ENCODE measurements around the gene PEG3. TPM values are rescaled to one million over a fixed set of nuclear protein-coding genes. Genes with fewer than 3 reads are reported as not detected.

The PEG3 gene
- total RNA-seq (2012; rRNA removed) (not detected in 2 replicates), polyA plus RNA-seq (2012; rRNA removed) (not detected in 2 replicates), Bru-seq, nascent RNA (percentile 9 among the genes with signal in this experiment), BruChase-seq, experiment 1, labeled RNA remaining after a 6-hour chase (percentile 14 among the genes with signal in this experiment), BruChase-seq, experiment 2, labeled RNA remaining after a 2-hour chase (percentile 17 among the genes with signal in this experiment)
- polyA plus RNA-seq (2012; cell fraction: cytosol; rRNA removed): not detected in 2 replicates
- 0.01 TPM in 1 of 2 replicates, not detected in the other for polyA plus RNA-seq (2012; cell fraction: nucleus; rRNA removed; ENCODE audit: low replicate concordance)
- long read RNA-seq: 0 reads

- Histone ChIP-seq H3K4me2 (ENCODE audit: low read depth, low read length) (no peak within 1 kb of the TSS), H3K27ac (ENCODE audit: insufficient read depth, low read length) (no peak within 1 kb of the TSS), H3K4me1 (ENCODE audit: control insufficient read depth, insufficient read depth, low read length) (no peaks in the 10 kb centered on the region), H3K14ac (replicated peaks; ENCODE audit: low read depth, low read length) (no peak within 1 kb of the TSS), H2BK120ac (ENCODE audit: low read depth, low read length) (no peak within 1 kb of the TSS), H3K18ac (ENCODE audit: low read depth, low read length) (no peak within 1 kb of the TSS), H4K91ac (ENCODE audit: insufficient read depth, low read depth, low read length) (no peak within 1 kb of the TSS), H3K56ac (ENCODE audit: extremely low read depth, insufficient read depth, low read length) (no peak within 1 kb of the TSS), H4K5ac (ENCODE audit: low read depth, low read length) (no peak within 1 kb of the TSS), H2BK5ac (ENCODE audit: low read depth, low read length, poor library complexity, severe bottlenecking) (no peak within 1 kb of the TSS), H2BK20ac (ENCODE audit: low read depth, low read length) (no peak within 1 kb of the TSS), H4K20me1 (ENCODE audit: insufficient read depth, low read length) (no peaks in the 10 kb centered on the region), H2AFZ (replicated peaks; ENCODE audit: low read length, poor library complexity) (no peak within 1 kb of the TSS), H3K4me3 (ENCODE audit: insufficient read depth, low read depth, low read length) (no peak within 1 kb of the TSS), H3K27me3 (ENCODE audit: control insufficient read depth, insufficient read depth, low read length) (no peaks in the 10 kb centered on the region), H4K8ac (ENCODE audit: low read depth in 2 of 2, low read length in 2 of 2) (no peak within 1 kb of the TSS), H3K23ac (ENCODE audit: low read depth, low read length) (no peak within 1 kb of the TSS), H2AK9ac (replicated peaks; ENCODE audit: low read depth, low read length, poor library complexity) (no peak within 1 kb of the TSS), H3K36me3 (ENCODE audit: control insufficient read depth, insufficient read depth, low read length) (no peaks in the 10 kb centered on the region), H3K9me1 (ENCODE audit: insufficient read depth, low read length) (no peaks in the 10 kb centered on the region), H2AK5ac (ENCODE audit: low read depth, low read length) (no peak within 1 kb of the TSS), H3K9ac (ENCODE audit: low read depth, low read length) (no peak within 1 kb of the TSS), H3K4ac (ENCODE audit: low read depth, low read length) (no peak within 1 kb of the TSS), H2BK15ac (ENCODE audit: low read depth, low read length) (no peak within 1 kb of the TSS), H3K79me1 (ENCODE audit: low read depth in 1 of 2, low read length in 2 of 2) (no peaks in the 10 kb centered on the region), H3K9me3 (ENCODE audit: control insufficient read depth, insufficient read depth, low read length) (peaks cover 39% of the 10 kb centered on the region)
- DNase-seq (no peak), ATAC-seq (ENCODE audit: low read depth) (no peak)
- WGBS, 2 experiments (ENCODE audit: extremely low coverage in 2 of 2, insufficient read length in 1 of 2): 43% methylated on average over 7 of the region's 49 CpGs; no CpG with 5 or more reads in 1 of the 2 experiments
- intact Hi-C loops (cut with micrococcal nuclease) (no loop called here), in situ Hi-C loops (cut with MboI; ENCODE audit: low sequenced_read_pairs) (no loop called here), dilution Hi-C loops (cut with HindIII; ENCODE audit: low sequenced_read_pairs, unreplicated experiment) (no loop called here)
- ChIA-PET CTCF (no interaction called here), POLR2A (ENCODE audit: unreplicated experiment) (no interaction called here)
- BruUV-seq (replicated peaks): no TSS peak
- TF ChIP-seq BHLHE40 (IDR thresholded peaks at IDR 0.05; ENCODE audit: low read depth, low read length): no peak
- TF ChIP-seq ELK1 (IDR thresholded peaks at IDR 0.05; ENCODE audit: borderline replicate concordance, low read depth, low read length): no peak
- no peak for TF ChIP-seq SMC3 (IDR thresholded peaks at IDR 0.05; ENCODE audit: low read depth, low read length)
- no peak for TF ChIP-seq RFX5 (IDR thresholded peaks at IDR 0.05; ENCODE audit: low read depth, low read length)
- TF ChIP-seq CHD1 (IDR thresholded peaks at IDR 0.05; ENCODE audit: low read depth, low read length): no peak
- TF ChIP-seq POLR2A (IDR thresholded peaks at IDR 0.05; ENCODE audit: low read depth, low read length): no peak
- no peak for TF ChIP-seq MAZ (IDR thresholded peaks at IDR 0.05; ENCODE audit: borderline replicate concordance, low read depth, low read length)
- TF ChIP-seq RCOR1 (IDR thresholded peaks at IDR 0.05; ENCODE audit: insufficient replicate concordance, low read length): no peak
- no peak for TF ChIP-seq RAD21 (IDR thresholded peaks at IDR 0.05; ENCODE audit: low read length)
- TF ChIP-seq USF2 (IDR thresholded peaks at IDR 0.05; ENCODE audit: low read depth, low read length): no peak
- no peak for TF ChIP-seq NFE2L2 (IDR thresholded peaks at IDR 0.05; ENCODE audit: low read depth, low read length)
- TF ChIP-seq MAFK (IDR thresholded peaks at IDR 0.05; ENCODE audit: low read depth, low read length): no peak
- TF ChIP-seq MXI1 (IDR thresholded peaks at IDR 0.05; ENCODE audit: borderline replicate concordance, low read depth, low read length): no peak
- TF ChIP-seq CEBPB (IDR thresholded peaks at IDR 0.05; ENCODE audit: low read depth, low read length): no peak
These were observed at the start of gene PEG3, which contains the start of gene ZIM2 for GRCh38 chr19:56840451-56841192. Gene PEG3 (minus strand): TSS chr19:56840726. CDS start chr19:56824655, 16,071 bp downstream. Gene ZIM2 (minus strand): TSS chr19:56840726. CDS start chr19:56824277, 16,449 bp downstream.

Measured in IMR-90 (cell line).